OCI-LY1 (cell line): ENCODE data around the gene PACRG.

Source experiments
- CTCF ChIP-seq: fragments of 200-600 bp; sonication (generic), shearing (Covaris generic); IDR thresholded peaks from 2 replicates; pipeline ENCODE4 v1.5.1; 2017; ENCODE audit warnings: mild to moderate bottlenecking, antibody characterized with exemption, low read length, moderate library complexity, mixed read lengths
- EZH2 ChIP-seq: fragments of 200-600 bp; sonication (generic), shearing (Covaris generic); IDR thresholded peaks from 2 replicates; pipeline ENCODE4 v1.8.0; 2017; ENCODE audit warnings: borderline replicate concordance, mixed run types, mild to moderate bottlenecking, antibody characterized with exemption, low read length, moderate library complexity, mixed read lengths

- TF ChIP-seq CTCF: no peak
- TF ChIP-seq EZH2: no peak
Observed at GRCh38 chr6:163031931-163032330, 304.2 kb downstream of the PACRG start.
